Sigmoid colon (tissue), 4 donors: ENCODE measurements around the gene IQCE.
"Not testable (repeated sequence)": the region's sequence is repeated elsewhere in the genome, so short reads cannot be mapped to it uniquely, and the experiment has no call there.

ENCODE experiments used
- POLR2A ChIP-seq, 2 donors: fragments of 450-650 bp; IDR thresholded peaks; one replicate each; pipeline ENCODE4 v1.6.1; 2016; ENCODE audit warnings: antibody characterized with exemption in 2 of 2, mild to moderate bottlenecking in 2 of 2, moderate library complexity in 2 of 2
- POLR2AphosphoS5 ChIP-seq, 4 donors: sonication (generic); formaldehyde crosslinking; IDR thresholded peaks; one replicate each; pipeline ENCODE4 v1.6.1; 2017; ENCODE audit warnings: antibody characterized with exemption in 4 of 4
- TF ChIP-seq, protein P1 (sequence below), 4 experiments: fragments of 450-650 bp in 3 of 4; fragments of 200-600 bp in 1 of 4; IDR thresholded peaks; one replicate each; pipeline ENCODE4 v1.5.1; 2016 to 2019; ENCODE audit warnings: antibody characterized with exemption in 4 of 4, mild to moderate bottlenecking in 3 of 4, moderate library complexity in 2 of 4

DNA sequence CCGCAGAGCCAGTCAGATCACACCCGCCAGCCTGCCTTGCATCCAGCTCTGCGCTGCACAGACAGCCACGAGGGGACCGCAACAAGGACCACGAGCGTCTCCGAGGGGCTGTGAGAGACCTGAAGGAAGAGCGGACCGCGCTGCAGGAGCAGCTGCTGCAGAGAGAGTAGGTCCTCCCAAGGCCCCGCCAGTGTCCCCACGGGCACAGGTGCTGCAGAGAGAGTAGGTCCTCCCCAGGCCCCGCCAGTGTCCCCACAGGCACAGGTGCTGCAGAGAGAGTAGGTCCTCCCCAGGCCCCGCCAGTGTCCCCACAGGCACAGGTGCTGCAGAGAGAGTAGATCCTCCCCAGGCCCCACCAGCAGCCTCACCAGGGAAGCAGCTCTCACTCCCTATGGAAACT is 31.2 kb downstream of the IQCE start:
- TF ChIP-seq, protein P1, sequence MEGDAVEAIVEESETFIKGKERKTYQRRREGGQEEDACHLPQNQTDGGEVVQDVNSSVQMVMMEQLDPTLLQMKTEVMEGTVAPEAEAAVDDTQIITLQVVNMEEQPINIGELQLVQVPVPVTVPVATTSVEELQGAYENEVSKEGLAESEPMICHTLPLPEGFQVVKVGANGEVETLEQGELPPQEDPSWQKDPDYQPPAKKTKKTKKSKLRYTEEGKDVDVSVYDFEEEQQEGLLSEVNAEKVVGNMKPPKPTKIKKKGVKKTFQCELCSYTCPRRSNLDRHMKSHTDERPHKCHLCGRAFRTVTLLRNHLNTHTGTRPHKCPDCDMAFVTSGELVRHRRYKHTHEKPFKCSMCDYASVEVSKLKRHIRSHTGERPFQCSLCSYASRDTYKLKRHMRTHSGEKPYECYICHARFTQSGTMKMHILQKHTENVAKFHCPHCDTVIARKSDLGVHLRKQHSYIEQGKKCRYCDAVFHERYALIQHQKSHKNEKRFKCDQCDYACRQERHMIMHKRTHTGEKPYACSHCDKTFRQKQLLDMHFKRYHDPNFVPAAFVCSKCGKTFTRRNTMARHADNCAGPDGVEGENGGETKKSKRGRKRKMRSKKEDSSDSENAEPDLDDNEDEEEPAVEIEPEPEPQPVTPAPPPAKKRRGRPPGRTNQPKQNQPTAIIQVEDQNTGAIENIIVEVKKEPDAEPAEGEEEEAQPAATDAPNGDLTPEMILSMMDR (IDR thresholded peaks at IDR 0.05): not testable (repeated sequence)
- TF ChIP-seq POLR2A, POLR2AphosphoS5 (IDR thresholded peaks at IDR 0.05): not testable (repeated sequence)
